Measurements from ENCODE around the gene TCAIM.

DNA sequence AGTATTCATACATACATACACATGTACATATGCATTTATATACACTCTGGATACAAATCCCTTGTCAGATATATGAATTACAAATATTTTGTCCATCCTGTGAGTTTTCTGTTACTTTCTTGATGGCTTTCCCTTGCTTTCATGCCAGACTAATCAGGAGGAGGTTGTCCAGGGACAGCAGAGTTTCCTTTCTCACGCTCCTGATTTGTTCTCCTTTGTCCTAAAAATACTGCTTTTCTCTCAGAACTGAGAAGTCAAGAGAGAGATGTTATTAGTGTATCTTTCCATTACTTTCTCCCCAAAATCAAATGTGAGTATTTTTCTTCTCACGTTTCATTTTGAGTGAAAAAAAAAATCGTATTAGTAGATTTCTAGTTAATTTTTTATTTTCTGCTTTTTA lies 12.1 kb upstream of the TCAIM start:
- no peak for TF ChIP-seq POLR2A (IDR thresholded peaks at IDR 0.05; ENCODE audit: low read length)
- TF ChIP-seq GATA1 (IDR thresholded peaks at IDR 0.05; ENCODE audit: low read depth, low read length) = no peak

All from erythroblast (primary cell).